ENCODE data around the gene AGBL1.

GRCh38 chr15:86852741-86853140 lies 773.1 kb downstream of the AGBL1 start:
- TF ChIP-seq, protein P1, sequence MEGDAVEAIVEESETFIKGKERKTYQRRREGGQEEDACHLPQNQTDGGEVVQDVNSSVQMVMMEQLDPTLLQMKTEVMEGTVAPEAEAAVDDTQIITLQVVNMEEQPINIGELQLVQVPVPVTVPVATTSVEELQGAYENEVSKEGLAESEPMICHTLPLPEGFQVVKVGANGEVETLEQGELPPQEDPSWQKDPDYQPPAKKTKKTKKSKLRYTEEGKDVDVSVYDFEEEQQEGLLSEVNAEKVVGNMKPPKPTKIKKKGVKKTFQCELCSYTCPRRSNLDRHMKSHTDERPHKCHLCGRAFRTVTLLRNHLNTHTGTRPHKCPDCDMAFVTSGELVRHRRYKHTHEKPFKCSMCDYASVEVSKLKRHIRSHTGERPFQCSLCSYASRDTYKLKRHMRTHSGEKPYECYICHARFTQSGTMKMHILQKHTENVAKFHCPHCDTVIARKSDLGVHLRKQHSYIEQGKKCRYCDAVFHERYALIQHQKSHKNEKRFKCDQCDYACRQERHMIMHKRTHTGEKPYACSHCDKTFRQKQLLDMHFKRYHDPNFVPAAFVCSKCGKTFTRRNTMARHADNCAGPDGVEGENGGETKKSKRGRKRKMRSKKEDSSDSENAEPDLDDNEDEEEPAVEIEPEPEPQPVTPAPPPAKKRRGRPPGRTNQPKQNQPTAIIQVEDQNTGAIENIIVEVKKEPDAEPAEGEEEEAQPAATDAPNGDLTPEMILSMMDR (tag by site-specific recombination; IDR thresholded peaks at IDR 0.05): no peak
- TF ChIP-seq GFI1B (tag by site-specific recombination; IDR thresholded peaks at IDR 0.05) (no peak), ZNF292 (tag by site-specific recombination; IDR thresholded peaks at IDR 0.05; ENCODE audit: borderline replicate concordance, low read depth) (no peak), ATF2 (tag by site-specific recombination; IDR thresholded peaks at IDR 0.05; ENCODE audit: low read depth) (no peak), ZBTB20 (tag by site-specific recombination; IDR thresholded peaks at IDR 0.05) (no peak), ZNF350 (tag by site-specific recombination; IDR thresholded peaks at IDR 0.05) (no peak), ZBTB48 (tag by site-specific recombination; IDR thresholded peaks at IDR 0.05) (no peak), ZNF155 (tag by site-specific recombination; IDR thresholded peaks at IDR 0.05) (no peak), MYNN (tag by site-specific recombination; IDR thresholded peaks at IDR 0.05; ENCODE audit: borderline replicate concordance) (no peak)
